DND-41 (cell line): ENCODE data around the gene CASD1.

Source experiments
- ATAC-seq: fragments of 200-7000 bp; cut with Tn5 transposase; 3 replicates; pipeline ENCODE4 v1.9.1; 2021; ENCODE audit warnings: low read depth; ENCODE audit not compliant: insufficient read depth
- DNase-seq: peaks from one replicate; pipeline ENCODE4 v3.0.0-alpha.2; 2020
- H2AFZ ChIP-seq: 2 replicates; pipeline ENCODE4 v1.6.0; 2012; ENCODE audit warnings: low read depth, low read length
- H3K27ac ChIP-seq: 2 replicates; pipeline ENCODE4 v1.5.1; 2012; ENCODE audit warnings: low read length, inconsistent platforms
- H3K27me3 ChIP-seq: fragments of 200-600 bp; sonication (generic); 2 replicates; pipeline ENCODE4 v1.6.0; 2012; ENCODE audit warnings: low read length, mild to moderate bottlenecking, inconsistent platforms; ENCODE audit not compliant: insufficient read depth, poor library complexity
- H3K36me3 ChIP-seq: 2 replicates; pipeline ENCODE4 v1.5.1; 2012; ENCODE audit warnings: low read length, inconsistent platforms; ENCODE audit not compliant: insufficient read depth
- H3K4me1 ChIP-seq: 2 replicates; pipeline ENCODE4 v1.5.1; 2012; ENCODE audit warnings: mild to moderate bottlenecking, low read length; ENCODE audit not compliant: insufficient read depth
- H3K4me2 ChIP-seq: 2 replicates; pipeline ENCODE4 v1.6.0; 2012; ENCODE audit warnings: mild to moderate bottlenecking, moderate library complexity, low read length, inconsistent platforms; ENCODE audit not compliant: insufficient read depth
- H3K4me3 ChIP-seq, 2 experiments: fragments of 200-600 bp in 1 of 2; shearing (Covaris generic) in 1 of 2; 2 replicates each; pipeline ENCODE4 v1.5.1; 2012 to 2016; ENCODE audit warnings: inconsistent platforms in 2 of 2, low read length in 2 of 2, mild to moderate bottlenecking in 2 of 2, low read depth in 1 of 2, moderate library complexity in 1 of 2
- H3K79me2 ChIP-seq: 2 replicates; pipeline ENCODE4 v1.6.0; 2012; ENCODE audit warnings: low read length, inconsistent platforms; ENCODE audit not compliant: insufficient read depth
- H3K9ac ChIP-seq: 2 replicates; pipeline ENCODE4 v1.6.0; 2012; ENCODE audit warnings: low read depth, mild to moderate bottlenecking, inconsistent platforms, low read length, moderate library complexity
- H3K9me3 ChIP-seq: 2 replicates; pipeline ENCODE4 v1.5.1; 2012; ENCODE audit warnings: low read length, moderate library complexity, mild to moderate bottlenecking, inconsistent platforms; ENCODE audit not compliant: insufficient read depth, severe bottlenecking
- H4K20me1 ChIP-seq: 2 replicates; pipeline ENCODE4 v1.6.0; 2012; ENCODE audit warnings: low read length; ENCODE audit not compliant: insufficient read depth
- EZH2 ChIP-seq: IDR thresholded peaks from 3 replicates; pipeline ENCODE4 v1.6.1; 2012; ENCODE audit warnings: borderline replicate concordance, low read depth, mild to moderate bottlenecking, moderate library complexity, low read length, inconsistent platforms; ENCODE audit not compliant: severe bottlenecking
- TF ChIP-seq, protein P1 (sequence below): IDR thresholded peaks from 2 replicates; pipeline ENCODE4 v1.5.1; 2012; ENCODE audit warnings: borderline replicate concordance, low read length, moderate library complexity, mild to moderate bottlenecking; ENCODE audit not compliant: poor library complexity, severe bottlenecking; ENCODE audit errors: extremely low read depth

Gene CASD1

DNA sequence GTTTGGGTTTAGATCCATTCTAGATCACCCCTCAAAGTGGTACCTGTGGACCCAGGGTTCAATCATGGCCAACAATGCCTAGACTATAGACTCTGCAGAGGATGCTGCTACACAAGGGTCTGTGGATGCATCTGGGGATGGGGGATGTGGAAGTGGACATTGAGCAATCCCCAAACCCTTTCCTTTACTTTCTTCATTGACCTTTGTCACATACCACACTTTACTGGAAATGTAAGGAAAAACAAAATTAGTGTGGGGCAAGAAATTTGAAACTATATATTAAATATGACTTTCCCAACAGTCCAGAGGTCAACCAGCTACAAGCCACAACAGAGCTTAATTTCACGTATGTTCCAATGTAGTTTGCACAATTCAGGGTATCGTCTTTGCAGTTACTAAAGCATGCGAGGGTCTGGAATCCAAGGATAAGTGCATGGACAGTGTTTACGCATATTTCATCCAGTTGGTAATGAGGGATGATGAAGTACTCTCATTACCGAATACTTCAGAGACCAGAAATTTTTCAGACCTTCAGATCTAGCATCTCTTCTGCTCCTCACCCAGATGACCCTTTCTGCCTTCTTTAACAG, 33.3 kb upstream of the CASD1 start:
- H3K36me3 ChIP-seq, result no peaks in the 10 kb centered on the region
- no peak for DNase-seq
- H3K4me2 ChIP-seq, result no peak overlapping the region

DNA sequence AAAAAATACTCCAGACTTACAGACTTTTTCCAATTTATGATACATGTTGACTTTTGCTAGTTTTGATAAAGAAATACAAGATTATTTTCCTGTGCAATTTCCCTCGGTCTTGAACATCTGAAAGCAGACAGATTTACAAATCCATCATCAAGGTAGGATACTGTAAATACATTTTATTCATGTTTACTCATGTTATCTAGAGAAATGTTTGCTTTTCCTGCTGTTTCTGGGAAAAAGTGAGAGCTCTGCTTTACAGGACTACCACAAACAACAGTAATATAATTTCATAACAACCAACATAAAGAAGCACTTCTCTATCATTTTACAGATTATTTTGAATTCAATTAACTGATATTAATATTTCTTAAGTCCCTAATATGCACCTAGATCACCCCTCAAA, 31.7 kb upstream of the CASD1 start:
- no peaks in the 10 kb centered on the region for H3K36me3 ChIP-seq
- H3K4me2 ChIP-seq, result no peak overlapping the region
- H3K9me3 ChIP-seq, result no peaks in the 10 kb centered on the region
- H2AFZ ChIP-seq, result no peak overlapping the region
- no peak for ATAC-seq
- no peak for DNase-seq
- no peak overlapping the region for H3K9ac ChIP-seq
- H3K4me1 ChIP-seq, result no peaks in the 10 kb centered on the region
- no peak overlapping the region for H3K27ac ChIP-seq
- H3K27me3 ChIP-seq, result peaks cover 21% of the 10 kb centered on the region
- no peaks in the 10 kb centered on the region for H4K20me1 ChIP-seq
- no peak overlapping the region for H3K4me3 ChIP-seq
- no peaks in the 10 kb centered on the region for H3K79me2 ChIP-seq
- no peak for TF ChIP-seq EZH2
- TF ChIP-seq, protein P1, sequence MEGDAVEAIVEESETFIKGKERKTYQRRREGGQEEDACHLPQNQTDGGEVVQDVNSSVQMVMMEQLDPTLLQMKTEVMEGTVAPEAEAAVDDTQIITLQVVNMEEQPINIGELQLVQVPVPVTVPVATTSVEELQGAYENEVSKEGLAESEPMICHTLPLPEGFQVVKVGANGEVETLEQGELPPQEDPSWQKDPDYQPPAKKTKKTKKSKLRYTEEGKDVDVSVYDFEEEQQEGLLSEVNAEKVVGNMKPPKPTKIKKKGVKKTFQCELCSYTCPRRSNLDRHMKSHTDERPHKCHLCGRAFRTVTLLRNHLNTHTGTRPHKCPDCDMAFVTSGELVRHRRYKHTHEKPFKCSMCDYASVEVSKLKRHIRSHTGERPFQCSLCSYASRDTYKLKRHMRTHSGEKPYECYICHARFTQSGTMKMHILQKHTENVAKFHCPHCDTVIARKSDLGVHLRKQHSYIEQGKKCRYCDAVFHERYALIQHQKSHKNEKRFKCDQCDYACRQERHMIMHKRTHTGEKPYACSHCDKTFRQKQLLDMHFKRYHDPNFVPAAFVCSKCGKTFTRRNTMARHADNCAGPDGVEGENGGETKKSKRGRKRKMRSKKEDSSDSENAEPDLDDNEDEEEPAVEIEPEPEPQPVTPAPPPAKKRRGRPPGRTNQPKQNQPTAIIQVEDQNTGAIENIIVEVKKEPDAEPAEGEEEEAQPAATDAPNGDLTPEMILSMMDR, result no peak

More for the DNA sequence above, 33.3 kb upstream of the CASD1 start:
- Histone ChIP-seq H3K9me3 (no peaks in the 10 kb centered on the region), H3K4me1 (no peaks in the 10 kb centered on the region), H4K20me1 (no peaks in the 10 kb centered on the region), H3K27me3 (peaks cover 21% of the 10 kb centered on the region), H3K79me2 (no peaks in the 10 kb centered on the region), H2AFZ (no peak overlapping the region), H3K4me3 (no peak overlapping the region), H3K27ac (no peak overlapping the region), H3K9ac (no peak overlapping the region)
- ATAC-seq, result no peak
- TF ChIP-seq EZH2, result no peak
- TF ChIP-seq, protein P1, result no peak

DNA sequence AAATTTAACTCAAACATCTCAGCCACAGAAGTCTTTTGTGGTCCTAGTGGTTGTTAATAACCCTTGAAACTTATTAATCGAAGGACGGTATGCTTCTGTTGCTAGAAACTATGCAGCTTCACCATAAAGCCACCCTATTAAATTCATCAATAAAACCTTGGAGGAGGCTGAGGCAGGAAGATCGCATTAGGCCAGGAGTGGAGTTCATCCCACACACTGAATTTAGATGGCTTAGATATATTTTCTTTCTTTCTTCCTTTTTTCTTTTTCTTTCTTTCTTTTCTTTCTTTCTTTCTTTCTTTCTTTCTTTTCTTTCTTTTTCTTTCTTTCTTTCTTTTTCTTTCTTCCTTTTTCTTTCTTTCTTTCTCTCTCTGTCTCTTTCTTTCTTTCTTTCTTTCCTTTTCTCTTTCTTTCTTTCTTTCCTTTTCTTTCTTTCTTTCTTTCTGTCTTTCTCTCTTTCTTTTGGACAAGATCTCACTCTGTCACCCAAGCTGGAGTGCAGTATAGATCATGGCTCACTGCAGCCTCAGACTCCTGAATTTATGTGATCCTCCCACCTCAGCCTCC, 30.9 kb upstream of the CASD1 start:
- TF ChIP-seq, protein P1, result no peak
- no peak for TF ChIP-seq EZH2
- H3K79me2 ChIP-seq, result no peaks in the 10 kb centered on the region
- no peaks in the 10 kb centered on the region for H4K20me1 ChIP-seq
- no peaks in the 10 kb centered on the region for H3K4me1 ChIP-seq
- peaks cover 21% of the 10 kb centered on the region for H3K27me3 ChIP-seq
- no peak overlapping the region for H3K9ac ChIP-seq
- H3K4me2 ChIP-seq, result no peak overlapping the region
- H3K27ac ChIP-seq, result no peak overlapping the region
- no peak overlapping the region for H2AFZ ChIP-seq
- no peak overlapping the region for H3K4me3 ChIP-seq
- no peaks in the 10 kb centered on the region for H3K9me3 ChIP-seq
- DNase-seq, result no peak
- H3K36me3 ChIP-seq, result no peaks in the 10 kb centered on the region
- ATAC-seq, result no peak
